Stimulated activated CD8-positive, alpha-beta memory T cell treated with anti-CD3 and anti-CD28 coated beads, Interleukin-4, amount 100 ng/mL, for 1 hour (primary cell): ENCODE data around the gene BMAL1.

Experiments used
- DNase-seq, 2 donors: peaks; one replicate each; pipeline ENCODE4 v3.0.0-alpha.2; 2020; ENCODE audit warnings: low read depth in 2 of 2, low spot score in 1 of 2

The BMAL1 gene

DNA sequence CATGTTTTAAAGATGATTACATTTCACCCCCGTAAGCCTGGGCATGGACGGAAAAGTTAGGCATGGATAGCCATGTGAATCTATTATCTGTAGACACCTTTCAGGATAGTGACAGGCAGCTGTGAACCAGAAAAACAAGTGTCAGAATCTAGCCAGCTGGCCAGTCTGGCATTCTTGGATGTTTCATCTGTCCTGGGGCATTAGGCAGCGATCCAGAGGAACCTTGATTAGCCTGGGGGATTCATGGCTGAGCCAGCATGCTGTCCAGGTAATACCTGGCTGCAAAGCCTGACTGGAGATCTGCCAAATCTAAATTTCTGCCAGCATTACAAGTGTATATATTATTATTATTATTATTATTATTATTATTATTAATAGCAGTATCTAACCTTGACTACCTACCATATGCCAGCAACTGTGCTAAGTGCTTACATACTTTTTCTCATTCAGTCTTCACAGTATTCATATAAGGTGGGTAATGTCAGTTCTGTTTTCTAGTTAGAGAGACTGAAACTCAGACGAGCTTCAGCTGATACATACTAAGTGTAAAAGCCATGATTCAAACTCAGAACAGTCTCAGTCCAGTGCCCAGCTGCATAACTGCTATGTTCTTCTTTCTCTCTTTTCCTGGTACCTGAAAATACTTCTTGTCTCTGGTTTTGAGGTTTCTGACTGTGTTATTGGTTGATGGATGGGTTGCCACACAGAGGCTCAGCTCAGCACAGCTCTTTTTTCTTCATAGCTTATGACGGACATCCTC lies 12.8 kb downstream of the BMAL1 start:
- no peak for DNase-seq

DNA sequence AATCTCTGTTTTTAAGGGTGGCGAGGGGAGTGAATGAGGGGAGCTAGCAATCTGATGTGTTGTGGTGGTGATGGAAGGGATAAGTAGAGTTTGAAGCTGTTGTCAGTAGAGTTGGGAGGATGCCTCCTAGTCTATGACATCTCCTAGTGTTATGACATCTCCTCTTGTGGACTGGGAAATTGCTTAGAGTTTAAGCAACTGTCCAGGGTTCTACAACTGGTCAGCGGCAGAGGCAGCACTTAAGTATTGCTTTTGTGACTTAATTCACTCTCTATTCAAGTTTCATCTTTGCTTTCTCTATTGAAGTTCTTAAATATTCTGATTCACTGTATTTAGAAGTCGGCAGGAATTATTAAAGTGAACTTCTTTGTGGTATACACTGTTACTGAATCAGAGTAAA lies 13.8 kb downstream of the BMAL1 start:
- no peak for DNase-seq

DNA sequence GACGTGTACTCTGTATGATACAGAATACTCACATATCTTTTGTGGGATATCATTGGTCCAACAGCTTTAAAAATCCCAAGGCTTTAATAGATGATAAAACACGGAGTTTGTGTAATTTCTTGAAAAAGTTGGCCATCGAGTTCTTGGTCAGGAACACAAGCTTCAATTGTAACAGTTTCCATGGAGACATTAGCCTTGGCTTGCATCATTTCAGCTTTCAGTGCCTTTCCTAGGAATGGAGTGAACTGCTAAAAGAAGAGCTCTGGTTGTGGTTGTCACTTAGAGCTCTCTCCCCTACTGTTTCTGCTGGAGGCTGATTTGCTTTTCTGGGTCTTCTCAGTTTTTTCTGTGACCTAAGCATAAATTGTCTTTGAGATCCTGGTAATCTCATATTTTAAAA lies 14.2 kb downstream of the BMAL1 start:
- no peak for DNase-seq

DNA sequence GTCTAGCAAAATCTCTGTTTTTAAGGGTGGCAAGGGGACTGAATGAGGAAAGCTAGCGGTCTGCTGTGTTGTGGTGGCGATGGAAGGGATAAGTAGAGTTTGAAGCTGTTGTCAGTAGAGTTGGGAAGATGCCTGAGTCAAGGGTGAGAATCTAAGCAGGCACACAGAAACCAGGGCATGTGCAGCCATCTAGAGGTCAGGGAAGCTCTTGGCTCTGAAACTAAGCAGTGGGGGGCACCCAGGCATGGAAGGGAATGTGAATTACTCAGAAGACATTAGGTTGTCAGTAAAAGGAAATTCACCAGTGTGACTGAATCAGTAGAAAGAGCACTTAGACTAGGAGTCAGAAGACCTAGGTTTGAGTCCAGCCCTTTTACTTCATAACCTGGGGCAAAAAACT lies 15.4 kb downstream of the BMAL1 start:
- DNase-seq = no peak

DNA sequence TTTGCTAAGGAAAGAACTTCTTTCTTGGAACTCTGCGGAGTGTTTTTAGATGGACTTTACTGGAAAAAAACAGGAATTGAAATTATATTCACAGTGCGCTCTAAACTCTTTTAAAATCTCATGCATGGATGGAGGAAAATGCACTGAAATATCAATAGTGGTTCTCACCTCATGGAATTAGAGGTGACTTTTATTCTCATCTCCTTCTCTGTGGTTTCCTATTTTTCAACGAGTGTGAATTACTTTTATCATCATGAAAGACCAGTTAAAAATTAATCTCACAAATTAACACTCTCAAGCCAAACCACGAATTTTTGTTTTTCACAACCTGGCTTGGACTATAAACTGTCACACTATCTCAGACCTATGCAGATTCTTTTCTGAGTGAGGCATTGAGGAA lies 16.6 kb downstream of the BMAL1 start:
- no peak for DNase-seq

DNA sequence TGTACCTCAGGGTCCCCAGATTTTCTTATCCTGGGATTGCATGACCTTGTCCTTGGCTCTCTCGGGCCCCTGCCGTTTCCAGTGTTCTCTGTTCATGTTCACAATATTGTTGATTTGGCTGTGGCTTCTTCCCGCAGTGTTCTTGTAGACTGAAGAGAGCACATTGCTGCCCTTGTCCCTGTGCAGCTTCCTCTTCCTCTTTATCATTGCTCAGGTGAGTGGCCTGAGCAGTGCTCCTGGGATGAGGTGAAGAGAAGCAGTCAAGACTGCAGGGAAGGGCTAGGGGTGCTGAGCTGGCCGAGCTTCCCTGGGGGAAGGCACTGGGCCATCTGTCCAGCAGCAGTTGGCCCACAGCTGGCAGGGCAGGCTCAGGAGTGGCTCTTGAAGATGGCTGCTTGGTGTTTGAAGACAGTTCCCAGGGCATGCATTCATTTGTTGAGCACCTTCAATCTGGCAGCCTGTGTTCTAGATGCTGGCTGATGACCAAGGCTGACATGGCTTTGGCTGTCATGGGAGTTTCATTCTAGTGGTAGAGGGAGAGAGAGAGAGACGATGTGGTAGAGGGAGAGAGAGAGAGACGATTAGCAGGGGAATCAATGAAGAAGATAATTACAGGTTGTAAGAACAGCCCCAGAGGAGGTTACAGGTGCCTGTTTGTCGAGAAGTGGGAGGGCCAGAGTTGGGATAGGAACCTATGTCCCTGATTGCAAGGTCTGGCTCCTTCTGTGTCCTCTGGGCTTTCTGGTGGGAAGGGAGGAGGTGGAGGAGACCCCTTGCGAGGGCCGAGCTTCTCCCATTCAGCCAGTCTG lies 17.4 kb downstream of the BMAL1 start:
- DNase-seq = no peak

DNA sequence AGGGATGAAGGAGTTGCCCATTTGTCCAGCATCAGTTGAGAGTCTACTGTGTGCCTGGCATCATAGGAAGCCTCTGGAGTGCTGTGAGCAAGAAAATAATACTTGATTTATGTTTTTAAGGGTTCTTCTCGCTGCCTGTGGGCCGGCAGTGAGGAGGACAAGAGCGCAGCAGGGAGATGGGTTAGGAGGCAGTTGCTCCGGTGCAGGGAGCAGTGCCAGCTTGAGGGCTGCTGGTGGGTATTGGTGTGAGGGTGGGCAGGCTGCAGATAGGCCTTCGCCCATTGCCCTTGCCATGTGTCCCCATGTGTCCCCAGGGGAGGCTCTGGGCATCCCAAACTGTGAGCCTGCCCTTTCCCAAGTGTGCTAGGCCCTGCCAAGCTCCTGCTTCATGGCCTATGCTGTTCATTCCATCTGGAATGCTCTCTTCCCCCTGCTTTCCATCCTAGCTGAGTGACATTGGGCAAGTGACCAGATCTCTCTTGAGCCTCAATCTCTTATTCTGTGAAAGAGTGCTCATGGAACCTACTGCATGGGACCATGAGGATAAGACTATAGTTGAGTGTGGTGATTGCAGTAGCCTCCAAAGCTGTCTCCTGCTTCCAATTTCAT lies 19.8 kb downstream of the BMAL1 start:
- DNase-seq = no peak

DNA sequence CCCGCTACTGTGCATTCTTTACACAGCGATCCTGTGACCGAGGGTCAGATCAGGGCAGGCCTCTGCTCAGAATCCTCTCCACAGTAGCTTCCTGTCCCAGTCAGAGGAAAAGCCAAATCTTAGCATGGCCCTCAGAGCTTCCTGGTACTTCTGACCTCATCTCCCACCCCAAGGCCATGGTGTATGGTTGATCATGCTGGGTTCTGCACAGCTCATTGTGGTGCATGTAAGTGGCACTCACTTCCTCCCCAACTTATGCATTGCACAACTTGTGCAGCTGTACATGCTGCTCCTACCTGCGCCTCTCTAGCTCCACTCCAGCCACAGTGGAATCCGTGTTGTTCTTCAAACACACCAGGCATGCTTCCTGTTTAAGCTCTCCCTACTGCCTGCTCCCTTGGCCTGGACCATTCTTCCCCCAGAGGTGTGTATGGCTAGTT lies 20.3 kb downstream of the BMAL1 start:
- no peak for DNase-seq

DNA sequence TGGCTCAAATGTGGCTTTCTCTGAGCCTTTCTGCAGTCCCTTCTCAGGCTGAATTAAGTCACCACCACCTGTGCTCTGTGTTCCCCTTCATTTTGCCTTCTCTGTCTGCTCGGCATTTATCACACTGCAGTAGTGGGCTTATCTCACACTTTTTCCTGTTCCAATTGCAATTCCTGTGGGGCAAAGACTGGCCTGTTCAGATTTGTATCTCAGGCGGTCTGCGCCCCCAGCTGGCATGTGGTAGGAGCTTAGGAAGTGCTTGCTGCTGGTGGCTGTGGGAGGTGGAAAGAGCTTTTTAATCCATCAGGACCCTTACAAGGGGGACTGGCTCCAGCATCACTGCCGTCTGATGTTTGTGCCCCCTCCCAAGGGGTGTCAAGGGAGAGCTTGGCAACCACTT lies 21.2 kb downstream of the BMAL1 start:
- no peak for DNase-seq

DNA sequence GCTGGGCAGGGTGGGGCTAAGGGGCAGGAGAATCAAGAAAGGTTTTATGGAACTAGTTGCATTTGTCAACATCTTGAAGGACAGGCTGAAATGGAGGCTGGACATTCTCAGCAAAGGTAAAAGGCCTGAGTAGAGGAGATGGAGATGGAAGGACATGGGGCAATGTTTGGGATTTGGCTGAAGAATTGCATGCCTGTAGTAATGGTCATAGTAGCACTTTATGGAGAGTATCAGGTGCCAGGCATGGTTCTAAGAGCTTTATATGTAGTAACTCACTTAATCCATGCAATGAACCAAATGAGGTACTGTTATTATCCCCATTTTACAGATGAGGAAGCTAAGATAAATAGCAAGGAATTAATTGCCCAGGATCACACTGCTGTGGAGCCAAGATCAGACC lies 23.9 kb downstream of the BMAL1 start:
- no peak for DNase-seq

DNA sequence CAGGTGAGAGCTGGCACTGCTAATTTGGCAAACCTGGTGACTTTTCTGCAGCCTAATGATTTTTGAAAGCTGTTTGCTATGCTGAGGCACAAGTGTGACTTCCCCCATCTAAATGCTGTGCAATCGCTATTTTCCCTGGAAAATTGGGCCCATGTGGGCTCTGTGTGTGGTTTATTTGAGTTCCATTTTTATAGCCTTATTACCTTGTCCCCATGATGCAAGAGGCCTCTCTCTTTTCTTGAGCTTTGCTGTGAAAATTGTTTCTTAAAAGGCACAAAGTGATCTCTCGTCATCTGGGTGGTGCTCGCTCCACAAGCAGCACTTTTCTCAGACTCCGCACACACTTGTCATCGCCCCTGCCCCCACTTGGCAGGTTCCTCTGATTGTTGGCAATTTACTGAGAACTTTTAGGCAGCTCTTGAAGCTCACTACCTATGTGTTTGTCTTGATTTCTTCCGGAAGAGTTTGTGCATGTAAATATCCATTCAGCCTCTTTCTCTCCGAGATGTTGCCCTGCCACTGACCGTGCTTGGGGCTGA lies 24.9 kb downstream of the BMAL1 start:
- no peak for DNase-seq

DNA sequence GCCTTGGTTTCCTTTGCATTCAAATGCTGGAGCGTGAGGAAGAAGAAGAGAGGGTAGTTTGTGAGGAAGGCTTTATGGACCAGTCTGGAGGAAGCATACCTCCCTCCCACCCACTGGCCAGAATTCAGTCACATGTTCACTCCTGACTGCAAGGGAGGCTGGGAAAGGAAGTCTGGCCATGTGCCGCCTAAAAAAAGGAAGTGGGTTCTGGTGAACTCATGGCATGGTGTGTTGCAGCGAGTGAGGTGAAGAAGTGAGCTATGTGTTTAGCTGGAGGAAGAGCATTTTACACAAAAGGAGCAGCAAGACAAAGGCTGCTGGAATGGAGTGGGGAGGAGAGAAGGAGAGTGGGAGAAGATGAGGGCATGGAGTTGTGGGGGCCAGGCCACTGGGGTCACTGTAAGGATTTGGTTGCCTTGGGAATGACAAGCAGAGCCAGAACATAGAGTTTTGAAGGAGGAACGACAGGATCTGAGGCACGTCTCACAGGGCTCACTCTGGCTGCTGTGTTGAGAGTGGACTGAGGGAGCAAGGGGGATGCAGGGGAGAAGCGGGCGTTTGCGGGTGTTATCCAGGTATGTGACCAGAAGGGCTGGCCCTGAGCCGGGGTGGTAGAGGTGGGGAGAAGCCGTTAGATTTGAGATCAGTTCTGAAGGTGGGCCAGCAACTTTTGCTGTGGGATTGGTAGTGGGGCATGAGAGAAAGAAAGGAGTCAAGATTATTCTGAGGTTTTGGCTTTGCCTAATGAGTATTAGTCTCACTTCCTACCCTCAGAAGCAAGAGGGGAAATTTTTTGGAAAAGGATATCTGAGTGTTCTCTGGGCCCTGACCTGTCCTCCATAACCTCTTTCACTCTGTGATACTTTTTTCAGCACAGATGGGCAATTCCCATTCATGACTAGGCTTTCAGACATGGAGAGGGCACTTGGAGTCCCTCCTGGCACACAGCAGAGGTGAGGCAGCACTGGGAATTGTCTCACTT lies 26.4 kb downstream of the BMAL1 start:
- no peak for DNase-seq

DNA sequence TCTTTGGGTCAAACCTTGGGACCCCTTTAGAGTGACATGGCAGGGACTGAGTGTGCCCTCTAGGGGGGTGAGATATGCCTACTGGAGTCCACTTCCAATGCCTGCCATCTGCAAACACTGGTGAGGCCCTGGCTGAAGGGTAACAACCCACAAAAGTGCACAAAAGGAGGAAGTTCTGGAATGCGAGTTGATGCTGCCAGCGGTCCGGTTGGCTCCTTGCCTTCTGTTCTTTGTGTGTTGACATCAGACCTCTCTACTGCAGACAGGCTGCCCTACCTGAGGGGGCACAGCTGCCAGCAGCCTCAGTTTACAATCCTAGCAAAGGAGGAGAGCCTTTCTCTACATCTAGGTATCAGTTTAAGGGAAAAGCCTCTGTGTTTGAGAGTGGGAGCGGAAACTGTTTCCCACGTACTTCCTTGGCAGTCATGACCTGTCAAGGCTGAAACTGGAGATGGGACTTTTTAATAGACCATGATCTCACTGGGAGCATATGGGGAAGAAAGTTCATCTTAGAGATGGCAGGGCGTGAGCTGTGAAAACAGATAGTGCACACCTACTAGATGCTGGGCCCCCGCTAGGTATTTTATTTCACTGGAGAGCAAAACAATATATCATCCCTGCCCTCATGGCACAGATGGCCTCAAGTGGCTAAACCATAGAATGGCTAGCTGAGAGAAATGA lies 27.2 kb downstream of the BMAL1 start:
- DNase-seq = no peak

DNA sequence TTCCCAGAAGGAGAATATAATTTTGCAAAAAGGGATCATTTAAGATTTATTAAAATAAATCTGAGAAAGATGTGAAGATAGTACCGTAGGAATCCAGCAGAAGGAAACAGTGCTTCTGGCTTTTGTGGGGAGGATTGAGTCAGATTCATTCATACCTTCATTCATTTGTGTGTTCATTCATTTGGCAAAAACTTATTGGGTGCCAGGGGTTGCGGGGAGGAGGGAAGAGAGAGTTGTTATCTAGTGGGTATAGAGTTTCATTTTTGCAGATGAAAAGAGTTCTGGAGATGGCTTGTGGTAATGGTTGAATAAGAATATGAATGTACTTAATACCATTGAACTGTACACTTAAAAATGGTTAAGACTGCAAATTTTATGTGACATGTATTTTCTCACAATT lies 31.1 kb downstream of the BMAL1 start:
- no peak for DNase-seq

DNA sequence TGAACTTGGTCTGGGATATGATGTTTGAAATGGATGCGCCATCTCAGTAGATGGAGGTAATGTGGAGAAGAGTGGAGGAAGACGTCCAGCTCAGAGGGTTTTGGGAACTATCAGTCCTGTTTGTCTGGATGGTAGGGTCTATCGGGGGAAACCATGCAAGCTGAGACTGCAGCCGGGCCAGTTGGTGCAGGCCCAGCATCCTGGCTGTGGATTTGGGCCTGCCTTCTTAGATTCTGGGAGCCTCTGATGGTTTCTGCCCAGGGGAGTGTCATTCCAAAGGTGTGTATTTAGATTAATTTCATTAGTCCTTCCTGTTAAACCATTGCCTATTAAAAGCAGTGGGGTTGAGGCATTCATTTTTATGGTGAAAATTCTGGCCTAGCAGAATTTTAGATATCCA lies 31.6 kb downstream of the BMAL1 start:
- no peak for DNase-seq

DNA sequence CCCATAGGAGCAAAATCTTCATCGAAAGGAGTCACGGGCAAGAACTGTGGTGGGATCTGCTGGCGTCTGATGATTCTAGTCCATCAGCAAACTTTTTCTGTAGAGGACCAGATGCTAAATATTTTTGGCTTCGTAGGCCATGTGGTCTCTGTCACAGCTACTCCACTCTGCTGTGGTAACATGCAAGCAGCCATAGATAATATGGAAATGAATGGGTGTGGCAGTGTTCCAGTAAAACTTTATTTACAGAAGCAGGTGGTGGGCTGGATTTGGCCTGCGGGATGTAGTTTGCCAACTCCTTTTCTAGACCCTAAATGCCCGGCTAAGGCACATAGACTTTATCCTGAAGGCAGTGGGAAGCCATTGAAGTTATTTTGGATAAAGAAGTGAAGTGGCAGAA lies 32.9 kb downstream of the BMAL1 start:
- no peak for DNase-seq

DNA sequence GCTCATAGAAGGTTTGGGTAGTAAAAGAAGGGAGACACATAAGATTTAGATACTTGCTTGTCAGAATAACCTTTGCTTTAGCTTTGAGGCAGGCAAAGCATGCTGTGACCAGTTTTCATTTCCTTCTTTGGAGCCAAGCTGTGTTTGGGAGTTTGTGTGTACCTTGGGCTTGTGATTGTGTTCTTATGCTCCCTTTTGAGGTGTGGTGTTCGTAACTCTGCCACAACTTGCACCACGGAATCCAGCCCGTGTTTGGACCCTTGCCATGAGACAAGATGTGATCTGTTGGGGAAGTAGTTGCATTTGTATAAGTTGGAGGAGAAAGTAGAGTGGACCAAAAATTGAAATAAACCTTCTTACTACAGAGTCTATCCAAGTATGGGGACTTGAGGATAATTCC lies 34.0 kb downstream of the BMAL1 start:
- DNase-seq = no peak

DNA sequence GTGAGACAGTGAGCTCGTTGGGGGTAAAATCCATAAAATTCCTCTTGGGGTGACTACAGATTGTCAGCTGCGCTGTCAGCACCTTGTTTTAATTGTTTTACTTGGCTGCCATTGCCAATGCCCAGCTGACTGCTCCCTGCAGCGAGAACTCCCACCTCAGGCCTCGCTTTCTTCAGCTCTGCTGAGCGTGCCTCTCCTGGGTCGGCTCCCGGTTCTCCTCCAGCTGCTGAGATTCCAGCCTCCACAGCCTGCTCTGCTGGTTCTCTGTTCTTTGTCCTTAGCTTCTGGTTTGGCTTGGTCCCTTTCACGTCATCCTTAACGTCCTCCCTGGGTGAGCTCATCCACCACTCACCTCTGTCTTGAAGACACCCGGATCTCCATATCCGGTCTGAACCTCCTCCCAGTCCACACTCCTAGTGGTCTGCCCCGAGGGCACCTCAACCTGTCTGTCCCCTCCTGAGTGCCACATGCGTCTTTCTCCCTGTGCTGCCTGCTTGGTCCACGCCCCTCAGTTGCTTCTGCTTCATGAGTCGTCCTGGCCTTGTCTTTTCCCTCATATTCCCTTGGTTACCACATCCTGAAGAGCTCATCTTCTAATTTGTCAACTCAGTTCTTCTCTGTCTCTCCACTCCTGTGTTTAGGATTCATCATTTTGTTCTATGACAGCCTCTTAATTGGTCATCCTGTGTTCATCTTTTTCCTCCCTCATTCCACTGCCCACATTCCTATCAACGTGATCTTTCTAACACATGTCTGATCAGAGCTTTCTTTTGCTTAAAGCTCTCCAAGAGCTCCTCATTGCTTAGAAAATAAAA lies 35.6 kb downstream of the BMAL1 start:
- no peak for DNase-seq

DNA sequence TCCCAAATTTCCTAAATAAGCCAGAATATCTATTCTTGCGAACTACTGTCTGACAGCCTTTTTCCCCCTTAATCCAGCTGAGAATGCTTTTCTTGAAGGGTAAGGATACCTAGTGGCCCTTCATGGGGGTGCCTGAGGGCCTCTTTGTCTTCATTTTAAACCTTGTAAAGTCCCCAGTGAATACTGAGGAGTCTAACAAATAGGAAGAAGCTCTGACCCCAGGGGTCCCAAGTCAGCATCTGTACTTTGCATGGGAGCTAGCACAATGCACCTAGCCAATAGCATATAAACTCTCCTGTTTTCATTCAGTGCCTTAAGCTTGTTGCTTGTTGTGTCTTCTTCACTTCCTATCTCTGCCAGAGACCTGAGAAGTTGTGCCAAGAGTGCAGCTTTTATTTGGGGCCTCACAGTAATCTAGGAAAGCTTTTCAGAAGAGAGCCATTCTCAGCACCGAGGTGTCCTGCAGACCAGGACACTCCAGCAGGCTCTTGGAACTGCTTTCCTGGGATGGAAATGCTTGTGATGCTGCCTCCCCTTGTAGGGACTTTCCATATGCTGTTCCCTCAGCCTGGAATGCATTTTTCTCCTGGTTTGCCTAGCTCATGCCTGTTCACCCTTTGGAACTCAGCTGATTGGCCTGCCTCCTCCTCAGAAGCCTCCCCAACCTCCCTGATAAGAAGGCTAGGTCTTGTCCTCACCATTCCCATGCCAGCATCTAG lies 37.2 kb downstream of the BMAL1 start:
- DNase-seq = no peak
